ENCODE measurements around the gene SERPINA9.
"Not testable (repeated sequence)": the region's sequence is repeated elsewhere in the genome, so short reads cannot be mapped to it uniquely, and the experiment has no call there.

SERPINA9 gene

DNA sequence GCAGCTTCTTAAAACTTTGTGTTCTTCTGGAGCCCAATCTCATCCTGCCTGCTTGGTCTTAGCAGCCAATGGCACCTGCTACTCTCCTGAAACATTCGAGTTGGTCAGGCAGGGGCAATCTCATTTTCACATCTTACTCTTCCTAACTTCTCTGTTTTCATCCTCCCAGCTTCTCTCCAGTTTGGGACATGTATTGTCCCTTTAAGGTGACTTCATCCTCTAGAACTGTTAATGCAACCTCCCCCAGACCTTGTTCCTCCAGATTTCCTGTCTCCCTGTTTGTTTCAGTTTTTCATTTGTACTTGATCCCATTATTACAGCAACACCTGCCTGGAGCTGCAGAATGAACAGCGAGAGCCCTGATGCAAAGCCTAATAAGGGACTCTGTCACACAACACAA, 54.7 kb downstream of the SERPINA9 start:
- FAIRE-seq: no peak

- FAIRE-seq: not testable (repeated sequence)
These were observed 58.3 kb downstream of the SERPINA9 start for GRCh38 chr14:94417497-94418205.

Data from islet of Langerhans (tissue), 1 donor.